Measurements from ENCODE around the gene ABCC5. TPM values are rescaled to one million over a fixed set of nuclear protein-coding genes. Genes with fewer than 3 reads are reported as not detected.

The ABCC5 gene
- total RNA-seq, 3 donors from 2014 or later (not counting 1 experiment from before 2014, with no cell fraction given) = 15.6 to 32.5 (median 27.1) TPM

DNA sequence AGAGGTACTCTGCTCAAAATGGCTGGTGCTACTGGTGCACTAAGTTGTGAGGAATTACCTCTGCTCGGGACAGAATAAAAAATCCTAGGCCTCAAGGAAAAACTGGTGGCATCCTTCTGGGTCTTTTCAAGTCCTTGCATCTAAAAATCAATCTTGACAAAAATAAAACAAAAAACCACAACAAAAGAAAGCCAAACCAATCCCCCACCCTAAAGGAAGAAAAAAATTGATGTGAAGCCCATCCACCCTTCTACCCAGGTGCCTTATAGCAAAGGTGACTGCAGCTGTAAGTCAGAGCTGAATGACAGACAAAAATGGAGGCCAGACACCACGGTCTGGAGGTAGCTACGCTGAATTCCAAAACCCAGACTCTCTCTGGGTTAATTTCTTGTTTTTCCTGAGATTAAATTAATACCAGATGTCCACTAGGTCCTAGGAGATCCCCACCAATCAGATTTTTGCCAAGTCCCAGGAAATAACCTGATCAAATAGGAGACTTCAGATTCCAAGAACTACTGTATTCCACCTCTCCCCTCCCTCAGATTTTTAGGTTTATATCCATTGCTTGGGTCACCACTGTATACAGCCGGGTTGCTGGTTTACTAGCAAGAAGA lies 33.5 kb downstream of the ABCC5 start:
- DNase-seq (no peak), ATAC-seq (no peak)
- Histone ChIP-seq H3K27ac (ENCODE audit: low read length) (no peak overlapping the region), H3K4me1 (ENCODE audit: control insufficient read depth, insufficient read depth, low read length) (no peaks in the 10 kb centered on the region), H3K36me3 (ENCODE audit: control insufficient read depth, insufficient read depth, low read length) (peaks cover 32% of the 10 kb centered on the region), H3K27me3 (ENCODE audit: control insufficient read depth, insufficient read depth, low read length) (no peaks in the 10 kb centered on the region), H3K9me3 (ENCODE audit: control insufficient read depth, insufficient read depth, low read length) (no peaks in the 10 kb centered on the region), H3K4me3 (ENCODE audit: low read length) (no peak overlapping the region)
- TF ChIP-seq, protein P1, sequence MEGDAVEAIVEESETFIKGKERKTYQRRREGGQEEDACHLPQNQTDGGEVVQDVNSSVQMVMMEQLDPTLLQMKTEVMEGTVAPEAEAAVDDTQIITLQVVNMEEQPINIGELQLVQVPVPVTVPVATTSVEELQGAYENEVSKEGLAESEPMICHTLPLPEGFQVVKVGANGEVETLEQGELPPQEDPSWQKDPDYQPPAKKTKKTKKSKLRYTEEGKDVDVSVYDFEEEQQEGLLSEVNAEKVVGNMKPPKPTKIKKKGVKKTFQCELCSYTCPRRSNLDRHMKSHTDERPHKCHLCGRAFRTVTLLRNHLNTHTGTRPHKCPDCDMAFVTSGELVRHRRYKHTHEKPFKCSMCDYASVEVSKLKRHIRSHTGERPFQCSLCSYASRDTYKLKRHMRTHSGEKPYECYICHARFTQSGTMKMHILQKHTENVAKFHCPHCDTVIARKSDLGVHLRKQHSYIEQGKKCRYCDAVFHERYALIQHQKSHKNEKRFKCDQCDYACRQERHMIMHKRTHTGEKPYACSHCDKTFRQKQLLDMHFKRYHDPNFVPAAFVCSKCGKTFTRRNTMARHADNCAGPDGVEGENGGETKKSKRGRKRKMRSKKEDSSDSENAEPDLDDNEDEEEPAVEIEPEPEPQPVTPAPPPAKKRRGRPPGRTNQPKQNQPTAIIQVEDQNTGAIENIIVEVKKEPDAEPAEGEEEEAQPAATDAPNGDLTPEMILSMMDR (IDR thresholded peaks at IDR 0.05) = no peak
- Mint-ChIP-seq H3K27me3 (ENCODE audit: low read depth in 2 of 2) (no peaks in the 10 kb centered on the region), H3K4me1 (no peaks in the 10 kb centered on the region), H3K36me3 (peaks cover 12% of the 10 kb centered on the region), H3K9me3 (no peaks in the 10 kb centered on the region), H3K4me3 (no peak overlapping the region), H3K27ac (no peak overlapping the region)
- WGBS (ENCODE audit: insufficient coverage) = 93% methylated on average over 4 of the region's 4 CpGs
- intact Hi-C loops (cut with micrococcal nuclease) = no loop called here

DNA sequence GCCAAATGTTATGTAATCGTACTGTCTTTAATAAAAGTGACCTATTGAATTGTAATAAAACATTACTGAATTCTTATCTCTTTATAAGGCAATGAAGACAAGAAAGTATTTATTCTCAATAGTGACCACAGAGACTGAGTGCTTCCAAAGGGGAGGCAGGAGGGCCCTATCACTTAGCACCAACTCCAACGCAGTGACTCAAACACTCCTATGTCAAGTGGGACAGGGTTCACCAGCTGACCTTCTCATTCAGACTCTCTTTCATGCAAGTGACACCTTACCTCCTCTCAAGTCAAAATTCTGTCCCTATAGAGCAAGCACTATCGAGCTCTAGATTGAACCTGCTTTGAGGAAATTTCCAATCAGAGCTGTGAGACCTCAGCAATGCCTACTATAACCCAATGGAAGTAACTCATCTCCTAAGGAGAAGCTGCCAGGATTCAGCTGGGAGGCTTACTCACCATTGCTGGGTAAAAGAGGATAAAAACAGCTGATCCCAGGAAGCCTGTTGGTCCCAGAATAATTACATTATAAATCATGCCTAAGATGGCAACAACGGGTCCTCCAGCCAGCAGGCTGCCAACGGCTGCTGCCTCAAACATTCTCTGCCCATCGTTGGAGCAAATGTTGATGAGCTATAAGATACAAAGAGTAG lies 35.6 kb downstream of the ABCC5 start:
- Mint-ChIP-seq H3K4me1 (no peaks in the 10 kb centered on the region), H3K27ac (no peak overlapping the region), H3K4me3 (no peak overlapping the region), H3K27me3 (ENCODE audit: low read depth in 2 of 2) (no peaks in the 10 kb centered on the region), H3K9me3 (no peaks in the 10 kb centered on the region), H3K36me3 (peaks cover 7% of the 10 kb centered on the region)
- ATAC-seq (no peak), DNase-seq (no peak)
- H3K27me3 ChIP-seq (ENCODE audit: control insufficient read depth, insufficient read depth, low read length) = no peaks in the 10 kb centered on the region
- H3K4me3 ChIP-seq (ENCODE audit: low read length) = no peak overlapping the region
- intact Hi-C loops (cut with micrococcal nuclease) = no loop called here
- no peaks in the 10 kb centered on the region for H3K4me1 ChIP-seq (ENCODE audit: control insufficient read depth, insufficient read depth, low read length)
- no peaks in the 10 kb centered on the region for H3K9me3 ChIP-seq (ENCODE audit: control insufficient read depth, insufficient read depth, low read length)
- WGBS (ENCODE audit: insufficient coverage) = 92% methylated on average over 5 of the region's 6 CpGs
- peaks cover 25% of the 10 kb centered on the region for H3K36me3 ChIP-seq (ENCODE audit: control insufficient read depth, insufficient read depth, low read length)
- TF ChIP-seq, protein P1 (IDR thresholded peaks at IDR 0.05) = no peak
- H3K27ac ChIP-seq (ENCODE audit: low read length) = no peak overlapping the region

DNA sequence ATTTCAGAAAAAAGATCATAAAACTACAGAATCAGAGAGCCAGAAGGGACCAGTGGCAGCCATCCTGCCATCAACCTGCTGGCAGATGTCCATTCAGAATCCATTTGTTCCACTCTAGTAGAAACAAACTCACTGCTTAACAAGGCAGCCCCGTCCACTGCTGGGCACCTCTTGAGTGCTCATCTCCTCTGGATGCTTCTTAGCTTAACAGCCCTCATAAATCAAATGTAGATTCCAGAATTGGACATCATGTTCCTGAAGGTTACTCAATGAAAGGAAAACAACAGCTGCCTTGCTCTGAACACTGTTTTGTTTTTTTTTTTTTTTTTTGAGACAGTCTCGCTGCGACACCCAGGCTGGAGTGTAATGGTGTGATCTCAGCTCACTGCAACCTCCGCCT lies 37.3 kb downstream of the ABCC5 start:
- H3K9me3 Mint-ChIP-seq = no peaks in the 10 kb centered on the region
- no peak overlapping the region for H3K27ac ChIP-seq (ENCODE audit: low read length)
- no peaks in the 10 kb centered on the region for H3K4me1 ChIP-seq (ENCODE audit: control insufficient read depth, insufficient read depth, low read length)
- intact Hi-C loops (cut with micrococcal nuclease) = no loop called here
- no peaks in the 10 kb centered on the region for H3K27me3 ChIP-seq (ENCODE audit: control insufficient read depth, insufficient read depth, low read length)
- no peak for DNase-seq
- peaks cover 7% of the 10 kb centered on the region for H3K36me3 Mint-ChIP-seq
- no peak for ATAC-seq
- no peak overlapping the region for H3K27ac Mint-ChIP-seq
- H3K4me1 Mint-ChIP-seq = no peaks in the 10 kb centered on the region
- peaks cover 22% of the 10 kb centered on the region for H3K36me3 ChIP-seq (ENCODE audit: control insufficient read depth, insufficient read depth, low read length)
- no peak overlapping the region for H3K4me3 ChIP-seq (ENCODE audit: low read length)
- H3K27me3 Mint-ChIP-seq (ENCODE audit: low read depth in 2 of 2) = no peaks in the 10 kb centered on the region
- no peaks in the 10 kb centered on the region for H3K9me3 ChIP-seq (ENCODE audit: control insufficient read depth, insufficient read depth, low read length)
- H3K4me3 Mint-ChIP-seq = no peak overlapping the region
- 99% methylated on average over 4 of the region's 4 CpGs for WGBS (ENCODE audit: insufficient coverage)
- TF ChIP-seq, protein P1 (IDR thresholded peaks at IDR 0.05) = no peak
